Stimulated activated CD8-positive, alpha-beta memory T cell treated with anti-CD3 and anti-CD28 coated beads, Interleukin-7, amount 100 ng/mL, for 1 hour (primary cell): ENCODE data around the gene HEPHL1.
"Not testable (repeated sequence)": the region's sequence is repeated elsewhere in the genome, so short reads cannot be mapped to it uniquely, and the experiment has no call there.

ENCODE experiments used
- DNase-seq, 2 donors: peaks; one replicate each; pipeline ENCODE4 v3.0.0-alpha.2; 2020; ENCODE audit warnings: low read depth in 2 of 2

HEPHL1 gene

GRCh38 chr11:94150056-94150455, 128.9 kb downstream of the HEPHL1 start:
- DNase-seq: no peak

GRCh38 chr11:94150704-94151685, 129.8 kb downstream of the HEPHL1 start:
- no peak for DNase-seq

- DNase-seq: no peak
Measured at GRCh38 chr11:94151903-94152677, 130.9 kb downstream of the HEPHL1 start.

DNA sequence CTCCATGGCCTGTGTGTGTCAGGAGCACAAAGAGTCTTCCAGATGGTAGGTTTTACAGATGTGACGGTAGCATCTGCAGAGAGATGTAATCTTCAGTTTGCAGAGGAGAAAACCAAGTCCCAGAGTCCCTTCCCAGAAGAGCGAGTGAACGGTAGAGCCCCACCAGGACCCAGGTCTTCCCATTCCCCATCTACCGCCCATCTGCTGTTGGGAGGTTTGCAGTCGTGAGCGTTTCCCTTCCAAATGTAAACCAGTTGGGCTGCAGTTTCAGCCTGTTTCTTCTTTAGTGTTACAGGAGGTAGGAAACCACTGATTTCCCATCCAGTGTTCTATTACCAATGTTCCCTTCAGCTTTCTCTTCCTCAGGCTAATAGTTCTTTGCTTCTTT, 131.5 kb downstream of the HEPHL1 start:
- no peak for DNase-seq

DNA sequence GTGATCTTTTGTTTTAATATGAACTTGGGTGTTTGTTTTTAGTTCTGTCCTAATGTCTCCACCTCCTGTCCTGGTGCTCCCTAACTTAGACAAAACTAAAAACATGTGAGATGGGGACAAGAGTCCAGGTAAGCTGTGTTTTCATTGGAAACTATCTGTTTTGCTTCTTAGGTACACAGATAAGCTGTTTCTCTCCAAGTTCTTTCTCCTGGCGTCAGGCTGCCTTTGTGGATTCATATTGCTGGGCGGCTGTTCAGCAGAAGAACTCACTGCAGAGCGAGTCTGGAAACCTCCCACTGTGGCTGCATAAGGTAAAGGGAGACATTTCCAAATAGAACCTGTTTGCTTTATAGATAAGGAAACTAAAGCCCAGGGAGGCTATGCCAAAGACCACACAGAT, 132.2 kb downstream of the HEPHL1 start:
- no peak for DNase-seq

DNA sequence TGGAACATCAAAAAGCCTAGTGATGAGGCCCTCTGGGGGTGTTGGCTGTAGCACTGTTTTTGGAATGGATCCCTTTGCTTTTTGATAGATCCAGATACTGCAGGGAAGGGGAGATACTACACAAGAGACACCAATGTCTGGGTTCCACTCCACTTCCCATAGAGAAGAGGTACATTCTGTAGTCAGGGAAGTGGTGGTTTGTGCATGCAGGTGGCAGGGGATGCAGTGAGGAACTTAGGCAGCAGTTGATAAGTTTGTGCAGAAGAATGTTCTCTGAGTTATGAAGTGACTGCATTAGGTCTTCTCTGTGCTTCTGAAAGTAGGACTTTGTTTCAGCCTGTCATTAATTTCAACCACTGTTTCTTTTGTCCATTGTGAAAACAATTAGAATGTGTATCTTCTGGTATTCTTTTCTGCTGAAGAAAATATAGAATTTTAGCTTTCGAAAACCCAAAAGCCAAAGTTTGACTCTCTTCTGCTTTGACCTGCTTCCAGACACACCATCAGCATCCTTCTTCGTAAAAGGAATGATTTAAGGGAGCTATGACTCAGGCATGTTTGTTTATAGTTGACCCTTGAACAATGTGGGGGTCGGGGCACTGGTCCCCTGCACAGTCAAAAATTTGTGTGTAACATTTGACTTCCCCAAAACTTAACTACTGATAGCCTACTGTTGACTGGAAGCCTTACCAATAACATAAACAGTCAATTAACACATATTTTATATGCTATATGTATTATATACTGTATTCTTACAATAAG, 133.1 kb downstream of the HEPHL1 start:
- DNase-seq: no peak

DNA sequence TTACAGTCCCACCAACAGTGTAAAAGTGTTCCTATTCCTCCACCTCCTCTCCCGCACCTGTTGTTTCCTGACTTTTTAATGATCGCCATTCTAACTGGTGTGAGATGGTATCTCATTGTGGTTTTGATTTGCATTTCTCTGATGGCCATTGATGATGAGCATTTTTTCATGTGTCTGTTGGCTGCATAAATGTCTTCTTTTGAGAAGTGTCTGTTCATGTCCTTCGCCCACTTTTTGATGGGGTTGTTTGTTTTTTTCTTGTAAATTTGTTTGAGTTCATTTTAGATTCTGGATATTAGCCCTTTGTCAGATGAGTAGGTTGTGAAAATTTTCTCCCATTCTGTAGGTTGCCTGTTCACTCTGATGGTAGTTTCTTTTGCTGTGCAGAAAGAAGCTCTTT, 136.2 kb downstream of the HEPHL1 start:
- DNase-seq: not testable (repeated sequence)
